22Rv1 (cell line): ENCODE measurements around the gene CDH18.

Experiments used
- H3K27ac ChIP-seq: fragments of 450-650 bp; 2 replicates; pipeline ENCODE4 v1.5.1; 2017
- CTCF ChIP-seq: fragments of 450-650 bp; IDR thresholded peaks from 2 replicates; pipeline ENCODE4 v1.5.1; 2017; ENCODE audit warnings: mild to moderate bottlenecking
- ZFX ChIP-seq: fragments of 450-650 bp; IDR thresholded peaks from 2 replicates; pipeline ENCODE4 v1.6.1; 2017; ENCODE audit warnings: antibody characterized with exemption, borderline replicate concordance

Gene CDH18

GRCh38 chr5:19568004-19568403 is 420.0 kb downstream of the CDH18 start:
- TF ChIP-seq CTCF (no peak), ZFX (no peak)
- no peak overlapping the region for H3K27ac ChIP-seq

GRCh38 chr5:19565466-19565865 is 422.5 kb downstream of the CDH18 start:
- no peak overlapping the region for H3K27ac ChIP-seq
- TF ChIP-seq CTCF (no peak), ZFX (no peak)

- no peak for TF ChIP-seq CTCF
- no peak for TF ChIP-seq ZFX
- H3K27ac ChIP-seq: no peak overlapping the region
Observed at GRCh38 chr5:19564036-19564435, 424.0 kb downstream of the CDH18 start.

GRCh38 chr5:19555876-19556275 is 432.1 kb downstream of the CDH18 start:
- TF ChIP-seq CTCF (no peak), ZFX (no peak)
- H3K27ac ChIP-seq: no peak overlapping the region

- no peak for TF ChIP-seq ZFX
- no peak for TF ChIP-seq CTCF
- H3K27ac ChIP-seq: no peak overlapping the region
Observed at GRCh38 chr5:19555436-19555835, 432.6 kb downstream of the CDH18 start.

- TF ChIP-seq CTCF (no peak), ZFX (no peak)
- no peak overlapping the region for H3K27ac ChIP-seq
Observed at GRCh38 chr5:19554524-19554923, 433.5 kb downstream of the CDH18 start.

- no peak for TF ChIP-seq CTCF
- TF ChIP-seq ZFX: no peak
- no peak overlapping the region for H3K27ac ChIP-seq
Observed at GRCh38 chr5:19547640-19548039, 440.4 kb downstream of the CDH18 start.
